Erythroblast (primary cell): ENCODE results near the gene RPL27.

Source experiments
- GATA1 ChIP-seq: IDR thresholded peaks from 2 replicates; pipeline ENCODE4 v1.6.1; 2011; ENCODE audit warnings: low read depth, mild to moderate bottlenecking, control low read depth, low read length, moderate library complexity
- POLR2A ChIP-seq: IDR thresholded peaks from 2 replicates; pipeline ENCODE4 v1.6.1; 2011; ENCODE audit warnings: mild to moderate bottlenecking, low read length

- TF ChIP-seq POLR2A (no peak), GATA1 (no peak)
Measured at GRCh38 chr17:43030137-43030767, 32.0 kb downstream of the RPL27 start.
